Activated naive CD4-positive, alpha-beta T cell treated with anti-CD3 and anti-CD28 coated beads, Interleukin-2, amount 10 ng/mL, durations not matched to agents 7 days and 5 days (primary cell): ENCODE results near the gene PLA2G3.
"Not testable (repeated sequence)": the region's sequence is repeated elsewhere in the genome, so short reads cannot be mapped to it uniquely, and the experiment has no call there.

Experiments used
- CTCF ChIA-PET: fragments of 350-600 bp; sonication (Branson Sonifier 250); formaldehyde crosslinking; loops from one replicate; lab custom pipeline; 2021; ENCODE audit warnings: antibody characterized with exemption; lab: Charles Lee
- DNase-seq: peaks from one replicate; pipeline ENCODE4 v3.0.0-alpha.2; 2020
- H3K27ac Mint-ChIP-seq: one replicate; pipeline ENCODE4 v1.8.0; 2021; ENCODE audit warnings: mild to moderate bottlenecking, moderate library complexity, mixed read lengths
- H3K27me3 Mint-ChIP-seq: one replicate; pipeline ENCODE4 v1.8.0; 2021; ENCODE audit warnings: mild to moderate bottlenecking, mixed read lengths
- H3K36me3 Mint-ChIP-seq: one replicate; pipeline ENCODE4 v1.8.0; 2021; ENCODE audit warnings: mixed read lengths
- H3K4me1 Mint-ChIP-seq: one replicate; pipeline ENCODE4 v1.8.0; 2021; ENCODE audit warnings: mixed read lengths
- H3K4me3 Mint-ChIP-seq: one replicate; pipeline ENCODE4 v1.8.0; 2021; ENCODE audit warnings: mild to moderate bottlenecking, moderate library complexity, mixed read lengths
- H3K9me3 Mint-ChIP-seq: one replicate; pipeline ENCODE4 v1.8.0; 2021; ENCODE audit warnings: mixed read lengths

Gene PLA2G3

DNA sequence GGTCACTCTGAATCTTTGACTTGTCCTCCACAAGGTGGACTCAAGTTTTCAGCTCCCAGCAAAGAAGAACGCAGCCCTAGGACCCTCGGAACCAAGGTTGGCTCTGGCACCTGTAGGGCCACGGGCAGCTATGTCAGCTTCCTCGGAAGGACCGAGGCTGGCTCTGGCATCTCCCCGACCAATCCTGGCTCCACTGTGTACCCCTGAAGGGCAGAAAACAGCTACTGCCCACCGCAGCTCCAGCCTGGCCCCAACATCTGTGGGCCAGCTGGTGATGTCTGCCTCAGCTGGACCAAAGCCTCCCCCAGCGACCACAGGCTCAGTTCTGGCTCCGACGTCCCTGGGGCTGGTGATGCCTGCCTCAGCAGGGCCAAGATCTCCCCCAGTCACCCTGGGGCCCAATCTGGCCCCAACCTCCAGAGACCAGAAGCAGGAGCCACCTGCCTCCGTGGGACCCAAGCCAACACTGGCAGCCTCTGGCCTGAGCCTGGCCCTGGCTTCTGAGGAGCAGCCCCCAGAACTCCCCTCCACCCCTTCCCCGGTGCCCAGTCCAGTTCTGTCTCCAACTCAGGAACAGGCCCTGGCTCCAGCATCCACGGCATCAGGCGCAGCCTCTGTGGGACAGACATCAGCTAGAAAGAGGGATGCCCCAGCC lies 15.4 kb downstream of the PLA2G3 start:
- CTCF ChIA-PET, result no interaction called here
- H3K27ac Mint-ChIP-seq, result no peak overlapping the region
- no peaks in the 10 kb centered on the region for H3K36me3 Mint-ChIP-seq
- H3K4me3 Mint-ChIP-seq, result no peak overlapping the region
- no peak for DNase-seq
- H3K9me3 Mint-ChIP-seq, result no peaks in the 10 kb centered on the region
- H3K27me3 Mint-ChIP-seq, result peaks cover 34% of the 10 kb centered on the region
- no peaks in the 10 kb centered on the region for H3K4me1 Mint-ChIP-seq

DNA sequence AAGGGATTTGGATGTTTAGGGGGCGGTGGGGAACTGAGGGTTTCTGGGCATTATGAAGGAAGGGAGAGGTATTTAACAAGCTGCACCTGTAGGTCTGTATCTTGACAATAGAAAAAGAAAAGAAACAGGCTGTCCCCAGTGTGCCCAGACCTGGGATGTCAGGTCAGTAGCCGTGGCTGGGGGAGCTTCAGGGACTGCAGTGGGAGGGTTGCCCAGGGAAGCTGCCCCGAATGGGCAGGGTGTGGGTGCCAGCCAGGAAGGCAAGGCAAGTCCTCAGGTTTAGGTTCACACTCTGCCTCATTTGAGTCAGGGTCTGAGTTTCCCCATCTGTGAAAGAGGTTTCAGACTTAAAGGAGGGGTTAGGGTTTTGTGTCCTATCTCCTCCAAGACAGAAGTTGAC lies 16.0 kb downstream of the PLA2G3 start:
- H3K27me3 Mint-ChIP-seq, result peaks cover 41% of the 10 kb centered on the region
- DNase-seq, result no peak
- no peak overlapping the region for H3K4me3 Mint-ChIP-seq
- no peak overlapping the region for H3K27ac Mint-ChIP-seq
- CTCF ChIA-PET, result no interaction called here
- no peaks in the 10 kb centered on the region for H3K9me3 Mint-ChIP-seq
- H3K36me3 Mint-ChIP-seq, result no peaks in the 10 kb centered on the region
- no peaks in the 10 kb centered on the region for H3K4me1 Mint-ChIP-seq

DNA sequence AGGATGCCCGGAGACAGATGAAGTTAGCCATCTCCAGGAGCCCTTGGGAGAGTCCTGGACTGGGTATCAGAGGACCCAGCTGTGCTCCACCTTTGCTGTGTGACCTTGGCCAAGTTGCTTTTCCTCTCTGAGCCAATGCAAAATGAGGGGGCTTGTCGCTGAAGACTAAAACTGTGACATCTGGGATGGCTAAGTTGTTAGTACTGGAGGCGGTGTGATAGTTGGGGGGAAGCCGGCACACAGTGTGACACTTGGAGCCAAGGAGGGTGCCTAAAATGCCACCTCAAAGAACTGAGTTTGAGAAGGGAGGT lies 17.1 kb downstream of the PLA2G3 start:
- H3K4me1 Mint-ChIP-seq, result no peaks in the 10 kb centered on the region
- H3K27me3 Mint-ChIP-seq, result peaks cover 40% of the 10 kb centered on the region
- H3K27ac Mint-ChIP-seq, result no peak overlapping the region
- no peak for DNase-seq
- CTCF ChIA-PET, result no interaction called here
- H3K4me3 Mint-ChIP-seq, result no peak overlapping the region
- no peaks in the 10 kb centered on the region for H3K9me3 Mint-ChIP-seq
- H3K36me3 Mint-ChIP-seq, result no peaks in the 10 kb centered on the region

DNA sequence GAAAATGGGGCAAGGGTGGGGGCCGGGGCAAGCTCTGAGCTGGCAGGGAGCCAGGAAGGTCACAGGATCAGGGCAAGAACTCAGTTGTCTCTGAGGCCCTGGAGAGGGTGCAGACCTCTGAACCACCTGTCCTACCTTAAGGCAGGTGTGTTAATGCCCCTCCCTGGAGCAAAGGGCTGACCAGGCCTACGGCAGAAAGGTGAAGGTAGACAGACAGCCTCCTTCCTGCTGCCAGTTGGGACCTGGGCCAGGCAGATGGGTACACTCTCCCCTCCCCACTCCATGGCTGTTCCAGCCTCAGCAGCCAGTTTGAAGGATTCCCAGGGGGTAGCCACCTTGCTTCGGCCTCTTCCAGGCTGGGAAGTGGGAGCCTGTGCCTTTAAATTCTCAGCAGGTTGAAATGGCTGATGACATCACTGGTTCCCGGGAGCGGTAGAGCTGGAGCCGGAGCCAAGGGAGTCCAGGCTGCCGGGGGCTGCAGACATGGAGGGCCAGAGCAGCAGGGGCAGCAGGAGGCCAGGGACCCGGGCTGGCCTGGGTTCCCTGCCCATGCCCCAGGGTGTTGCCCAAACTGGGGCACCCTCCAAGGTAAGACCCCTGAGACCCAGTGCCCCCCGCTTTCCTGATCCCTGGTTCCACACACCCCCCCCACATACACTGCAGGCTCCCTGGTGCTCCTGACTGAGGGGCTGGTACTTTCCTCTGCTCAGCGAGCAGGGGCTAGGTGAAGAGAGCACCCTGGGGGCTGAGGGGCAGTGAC lies 17.6 kb downstream of the PLA2G3 start, which contains the start of gene INPP5J:
Gene INPP5J, plus strand, starts transcription at position 435 of the 760 bp plus-strand sequence. Its CDS starts 49 bp downstream, at position 484.
- Mint-ChIP-seq H3K9me3 (no peaks in the 10 kb centered on the region), H3K4me1 (no peaks in the 10 kb centered on the region), H3K36me3 (no peaks in the 10 kb centered on the region), H3K27me3 (peaks cover 37% of the 10 kb centered on the region), H3K27ac (no peak within 1 kb of the TSS), H3K4me3 (no peak within 1 kb of the TSS)
- no peak for DNase-seq
- CTCF ChIA-PET, result interaction anchor here (1.1 kb wide), 1 partner anchor 37 kb away, joined by 3 read pairs; no protein-coding TSS in a partner anchor

DNA sequence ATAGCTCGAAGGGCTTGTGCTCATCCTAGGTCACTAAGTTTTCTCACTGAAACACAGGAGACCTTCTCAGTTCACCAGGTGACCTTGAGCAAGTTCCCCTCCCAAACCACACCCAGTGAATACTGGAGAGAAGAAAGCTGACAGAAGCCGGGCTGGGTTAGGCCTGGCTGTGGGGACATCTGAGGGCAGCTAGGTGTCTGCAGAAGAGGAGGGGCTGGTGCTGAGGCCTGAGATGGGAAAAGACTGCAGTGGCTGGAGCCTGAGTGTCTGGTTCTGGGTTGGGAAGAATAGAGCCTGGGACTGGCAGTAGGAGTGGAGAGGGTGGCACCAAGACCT lies 18.1 kb downstream of the PLA2G3 start:
- no peak overlapping the region for H3K4me3 Mint-ChIP-seq
- H3K4me1 Mint-ChIP-seq, result no peaks in the 10 kb centered on the region
- H3K36me3 Mint-ChIP-seq, result no peaks in the 10 kb centered on the region
- peaks cover 37% of the 10 kb centered on the region for H3K27me3 Mint-ChIP-seq
- H3K9me3 Mint-ChIP-seq, result no peaks in the 10 kb centered on the region
- no peak overlapping the region for H3K27ac Mint-ChIP-seq
- CTCF ChIA-PET, result interaction anchor here (1.1 kb wide), 1 partner anchor 37 kb away, joined by 3 read pairs; no protein-coding TSS in a partner anchor
- no peak for DNase-seq

DNA sequence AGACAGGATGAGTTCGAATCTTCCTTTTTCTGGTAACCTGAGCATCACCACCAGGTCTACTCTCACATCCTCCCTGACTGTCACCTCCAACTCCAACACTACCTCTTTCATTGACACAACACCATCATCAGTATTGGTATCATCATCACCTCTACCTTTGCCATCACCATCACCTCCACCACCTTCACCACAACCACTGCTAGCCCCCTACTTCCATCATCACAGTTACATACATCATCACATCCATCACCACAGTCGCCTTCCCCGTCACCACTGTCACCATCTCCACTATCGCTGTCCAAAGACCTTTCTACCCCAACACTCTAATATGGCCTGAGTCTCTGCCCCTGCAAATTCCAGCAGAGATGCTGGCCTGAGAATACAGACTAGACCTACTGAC lies 18.9 kb downstream of the PLA2G3 start:
- no peak overlapping the region for H3K27ac Mint-ChIP-seq
- peaks cover 37% of the 10 kb centered on the region for H3K27me3 Mint-ChIP-seq
- no peak overlapping the region for H3K4me3 Mint-ChIP-seq
- H3K36me3 Mint-ChIP-seq, result no peaks in the 10 kb centered on the region
- H3K9me3 Mint-ChIP-seq, result no peaks in the 10 kb centered on the region
- H3K4me1 Mint-ChIP-seq, result no peaks in the 10 kb centered on the region
- CTCF ChIA-PET, result no interaction called here
- DNase-seq, result no peak

DNA sequence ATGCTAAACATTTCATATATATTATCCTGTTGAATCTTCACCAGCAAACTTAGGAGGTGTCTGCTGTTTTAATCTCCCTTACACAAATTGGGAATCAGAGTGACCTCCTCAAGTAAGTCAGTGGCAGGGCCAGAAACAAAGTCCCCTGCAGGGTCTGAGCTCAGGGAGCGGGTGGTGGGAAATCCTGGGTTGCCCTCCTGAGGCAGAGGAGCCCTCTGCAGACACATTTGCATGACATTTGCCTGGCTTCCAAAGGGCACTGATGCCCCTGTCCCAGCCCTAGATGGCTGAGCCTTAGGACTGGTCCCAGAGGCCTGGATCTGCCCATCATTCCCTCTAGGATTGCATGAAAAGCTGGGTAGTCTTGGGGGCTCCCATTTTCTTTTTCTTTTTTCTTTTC lies 19.7 kb downstream of the PLA2G3 start:
- CTCF ChIA-PET, result no interaction called here

DNA sequence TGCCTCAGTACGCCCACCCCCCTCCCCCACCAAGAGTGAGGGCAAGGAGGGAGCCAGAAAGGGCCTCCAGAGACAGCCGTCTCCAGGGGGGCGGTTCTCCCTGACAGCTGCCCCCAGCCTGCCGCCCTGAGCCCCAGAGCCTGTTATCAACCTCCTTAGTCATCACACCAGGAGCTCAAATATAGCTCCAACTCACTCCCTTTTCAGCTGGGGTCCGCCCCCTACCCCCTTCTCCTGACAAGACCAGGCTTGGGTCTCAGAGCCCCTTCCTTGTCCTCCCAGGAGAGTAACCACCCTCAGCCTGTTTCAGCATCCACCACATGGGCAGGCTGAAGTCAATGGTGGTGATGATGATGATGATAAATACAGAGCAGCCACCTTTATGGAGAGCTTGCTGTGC lies 20.1 kb downstream of the PLA2G3 start:
- Mint-ChIP-seq H3K36me3 (no peaks in the 10 kb centered on the region), H3K9me3 (no peaks in the 10 kb centered on the region), H3K27ac (no peak overlapping the region), H3K27me3 (peaks cover 32% of the 10 kb centered on the region), H3K4me3 (no peak overlapping the region), H3K4me1 (no peaks in the 10 kb centered on the region)
- DNase-seq, result no peak
- CTCF ChIA-PET, result no interaction called here

More for the DNA sequence above, 19.7 kb downstream of the PLA2G3 start:
- Mint-ChIP-seq H3K4me3 (no peak overlapping the region), H3K27ac (no peak overlapping the region), H3K9me3 (no peaks in the 10 kb centered on the region), H3K4me1 (no peaks in the 10 kb centered on the region), H3K27me3 (peaks cover 33% of the 10 kb centered on the region), H3K36me3 (no peaks in the 10 kb centered on the region)
- DNase-seq, result no peak

DNA sequence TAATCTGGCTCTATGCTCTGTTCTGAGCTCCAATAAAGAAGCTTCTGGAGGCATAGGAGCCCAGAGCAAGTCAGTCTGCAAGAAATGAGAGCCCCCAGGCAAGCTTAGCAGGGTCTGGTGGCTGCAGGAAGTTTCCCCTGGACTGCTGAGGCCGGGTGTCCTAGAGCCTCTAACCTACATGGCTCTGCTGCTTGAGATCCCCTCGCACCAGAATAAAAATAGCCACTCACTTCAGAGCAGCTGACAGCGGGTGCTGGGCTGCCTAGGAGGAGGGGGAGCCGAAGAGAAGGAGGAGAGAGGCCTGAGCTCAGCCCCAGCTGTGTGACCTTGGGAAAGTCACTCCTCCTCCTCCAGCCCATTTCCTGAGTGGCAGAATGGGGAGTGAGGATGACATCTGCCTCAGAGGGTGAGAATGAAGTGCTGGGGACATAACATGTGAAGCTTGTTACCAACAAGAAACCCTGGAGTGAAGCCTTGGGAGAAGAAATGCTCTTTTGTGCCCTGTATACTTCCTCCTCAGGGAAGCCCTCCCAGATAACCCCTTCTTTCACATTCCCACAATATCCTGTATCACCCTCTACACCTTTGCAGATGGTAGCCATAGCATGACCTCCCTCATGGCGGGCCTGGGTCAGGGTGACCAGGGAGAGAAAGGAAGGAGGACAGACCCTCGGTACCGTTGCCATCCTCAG lies 21.1 kb downstream of the PLA2G3 start:
- DNase-seq, result no peak
- no peaks in the 10 kb centered on the region for H3K36me3 Mint-ChIP-seq
- no peaks in the 10 kb centered on the region for H3K4me1 Mint-ChIP-seq
- no peak overlapping the region for H3K27ac Mint-ChIP-seq
- peaks cover 24% of the 10 kb centered on the region for H3K27me3 Mint-ChIP-seq
- H3K4me3 Mint-ChIP-seq, result no peak overlapping the region
- no peaks in the 10 kb centered on the region for H3K9me3 Mint-ChIP-seq
- CTCF ChIA-PET, result interaction anchor here (1.1 kb wide), 1 partner anchor 12 kb away, joined by 9 read pairs; the partner anchor contains the start of gene SELENOM

DNA sequence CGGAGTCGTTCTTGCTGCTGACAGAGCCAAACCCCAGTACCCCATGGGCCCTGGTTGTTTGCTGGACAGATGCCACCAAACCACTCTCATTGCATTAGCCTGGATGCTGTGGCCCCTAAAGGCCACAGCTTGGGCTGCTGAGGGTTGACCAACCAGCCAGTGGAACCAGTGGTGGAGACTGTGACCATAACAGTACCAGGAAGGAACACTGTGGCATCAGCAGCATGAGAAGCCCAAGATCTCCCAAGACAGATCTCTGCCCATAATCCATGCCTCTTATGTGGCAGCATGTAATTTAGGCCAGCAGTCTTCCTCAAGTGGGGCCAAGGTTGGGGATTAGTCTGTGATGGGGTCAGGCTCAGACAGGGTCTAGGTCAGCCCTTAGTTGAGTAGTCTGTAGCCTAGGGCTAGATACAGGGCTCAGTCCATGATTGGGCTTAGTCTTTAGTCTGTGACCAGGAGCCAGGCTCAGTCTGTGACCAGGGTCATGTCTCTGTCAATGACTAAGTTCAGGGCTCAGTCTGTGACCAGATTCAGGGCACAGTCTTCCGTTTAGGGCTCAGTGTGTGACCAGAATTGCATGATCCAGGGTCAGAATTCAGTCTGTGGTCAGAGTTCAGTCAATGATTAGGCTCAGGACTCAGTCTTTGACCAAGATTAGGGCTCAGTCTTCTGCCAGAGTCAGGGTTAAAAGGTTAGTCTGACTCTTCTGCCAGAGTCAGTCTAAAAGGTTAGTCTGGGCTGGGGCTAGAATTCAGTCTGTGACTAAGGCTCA lies 22.1 kb downstream of the PLA2G3 start:
- Mint-ChIP-seq H3K27ac (no peak overlapping the region), H3K4me3 (no peak overlapping the region), H3K4me1 (no peaks in the 10 kb centered on the region), H3K27me3 (peaks cover 15% of the 10 kb centered on the region), H3K36me3 (no peaks in the 10 kb centered on the region), H3K9me3 (no peaks in the 10 kb centered on the region)
- no peak for DNase-seq
- CTCF ChIA-PET, result interaction anchor here (1.1 kb wide), 1 partner anchor 11 kb away, joined by 9 read pairs; the partner anchor contains the start of gene SELENOM

DNA sequence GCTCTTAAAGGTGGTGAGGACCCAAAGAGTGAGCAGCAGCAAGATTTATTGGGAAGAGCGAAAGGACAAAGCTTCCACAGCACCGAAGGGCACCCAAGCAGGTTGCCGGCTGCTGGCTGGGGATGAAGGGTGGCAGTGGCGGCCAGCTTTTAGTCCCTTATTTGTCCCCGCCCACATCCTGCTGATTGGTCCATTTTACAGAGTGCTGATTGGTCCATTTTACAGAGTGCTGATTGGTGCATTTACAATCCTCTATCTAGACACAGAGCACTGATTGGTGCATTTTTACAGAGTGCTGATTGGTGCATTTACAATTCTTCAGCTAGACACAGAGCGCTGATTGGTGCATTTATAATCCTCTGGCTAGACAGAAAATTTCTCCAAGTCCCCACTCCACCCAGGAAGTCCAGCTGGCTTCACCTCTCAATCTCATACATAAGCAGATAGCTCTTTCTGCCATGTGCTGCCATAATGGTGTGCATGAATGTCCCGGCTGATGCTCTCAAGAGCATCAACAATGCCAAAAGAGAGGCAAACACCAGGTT lies 27.7 kb downstream of the PLA2G3 start:
- H3K9me3 Mint-ChIP-seq, DNase-seq, H3K36me3 Mint-ChIP-seq, H3K4me1 Mint-ChIP-seq, H3K27ac Mint-ChIP-seq, CTCF ChIA-PET, H3K4me3 Mint-ChIP-seq: not testable (repeated sequence)
- H3K27me3 Mint-ChIP-seq, result peaks cover 13% of the 10 kb centered on the region

DNA sequence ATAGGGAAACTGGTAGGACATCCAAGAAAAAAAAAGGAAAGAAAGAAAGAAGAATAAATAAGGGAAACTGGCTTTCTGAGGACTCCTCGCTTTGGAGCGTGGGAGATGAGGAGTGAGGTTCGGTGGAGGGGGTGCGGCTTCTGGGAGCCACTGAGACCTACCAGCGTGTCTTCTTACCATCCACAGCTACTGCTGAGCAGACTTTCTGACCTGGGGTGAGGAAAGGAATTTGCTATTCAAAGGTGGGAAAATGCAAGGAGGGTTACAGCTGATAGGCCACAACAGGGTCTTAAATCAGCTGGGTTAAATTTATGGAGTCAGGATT lies 32.5 kb downstream of the PLA2G3 start:
- Mint-ChIP-seq H3K27ac (no peak overlapping the region), H3K9me3 (no peaks in the 10 kb centered on the region), H3K36me3 (no peaks in the 10 kb centered on the region), H3K4me3 (peak overlapping the region; percentile 79), H3K4me1 (peaks cover 16% of the 10 kb centered on the region), H3K27me3 (peaks cover 27% of the 10 kb centered on the region)
- DNase-seq, result no peak
- CTCF ChIA-PET, result interaction anchor here (0.6 to 3.3 kb wide), 21 partner anchors 11 to 1579 kb away, joined by 3 to 13 read pairs (median 5); partner anchors contain the start of gene RNF185

DNA sequence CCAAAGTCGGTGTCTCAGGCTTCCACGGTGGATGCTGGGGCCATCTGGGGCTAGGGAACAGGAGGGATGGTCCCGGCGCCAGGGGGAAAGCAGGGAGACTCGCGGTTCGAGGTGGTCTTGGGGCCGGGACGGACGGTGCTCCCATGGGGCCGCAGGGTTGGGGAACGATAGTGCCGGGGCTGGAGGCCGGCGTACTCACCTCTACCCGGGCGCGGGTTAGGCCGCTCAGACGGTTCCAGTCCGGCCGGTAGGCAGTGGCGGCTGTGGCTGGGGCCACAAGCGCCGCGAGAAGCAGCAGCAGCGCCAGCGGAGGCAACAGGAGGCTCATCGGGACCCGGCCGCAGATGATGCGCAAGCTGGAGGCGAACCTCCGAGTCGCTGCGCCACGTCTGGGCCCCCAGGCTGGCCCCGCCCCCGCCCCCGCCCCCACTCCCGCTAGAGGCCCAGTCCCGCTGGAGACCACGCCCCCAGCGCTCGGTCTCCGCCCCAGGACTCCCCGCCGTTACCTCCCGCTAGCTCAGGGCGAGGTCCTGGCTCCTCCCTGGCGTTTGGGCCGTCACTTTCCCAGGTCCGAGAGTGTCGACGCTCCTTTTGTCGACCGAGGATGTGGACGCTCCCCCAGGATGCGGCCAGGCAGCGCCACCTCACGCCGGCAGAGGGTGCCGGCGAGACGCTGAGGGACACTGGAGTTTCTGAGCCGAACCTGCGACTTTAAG lies 33.0 kb downstream of the PLA2G3 start, which contains the start of gene SELENOM:
Gene SELENOM, minus strand, starts transcription at position 391 of the 716 bp plus-strand sequence. Its CDS starts 63 bp downstream, at position 328.
- H3K9me3 Mint-ChIP-seq, result no peaks in the 10 kb centered on the region
- H3K4me3 Mint-ChIP-seq, result peak within 1 kb of the TSS; percentile 79
- peaks cover 16% of the 10 kb centered on the region for H3K4me1 Mint-ChIP-seq
- DNase-seq, result peak; percentile 94
- peaks cover 24% of the 10 kb centered on the region for H3K27me3 Mint-ChIP-seq
- H3K27ac Mint-ChIP-seq, result no peak within 1 kb of the TSS
- H3K36me3 Mint-ChIP-seq, result no peaks in the 10 kb centered on the region
- CTCF ChIA-PET, result interaction anchor here (0.5 to 3.3 kb wide), 25 partner anchors 12 to 1579 kb away, joined by 3 to 13 read pairs (median 4); partner anchors contain the start of genes LIMK2, PIK3IP1 and RNF185
